Activated naive CD4-positive, alpha-beta T cell treated with anti-CD3 and anti-CD28 coated beads, Interleukin-2, amount 50 U/mL, for 24 hours (primary cell): Measurements from ENCODE around the gene TMEM200B.
"Not testable (repeated sequence)": the region's sequence is repeated elsewhere in the genome, so short reads cannot be mapped to it uniquely, and the experiment has no call there.

ENCODE experiments used
- H3K27ac Mint-ChIP-seq: one replicate; pipeline ENCODE4 v1.8.0; 2021; ENCODE audit warnings: mild to moderate bottlenecking, mixed read lengths
- H3K27me3 Mint-ChIP-seq: one replicate; pipeline ENCODE4 v1.8.0; 2021; ENCODE audit warnings: mixed read lengths
- H3K36me3 Mint-ChIP-seq: one replicate; pipeline ENCODE4 v1.8.0; 2021; ENCODE audit warnings: mixed read lengths
- H3K4me1 Mint-ChIP-seq: one replicate; pipeline ENCODE4 v1.8.0; 2021; ENCODE audit warnings: mixed read lengths
- H3K4me3 Mint-ChIP-seq: one replicate; pipeline ENCODE4 v1.8.0; 2021; ENCODE audit warnings: mild to moderate bottlenecking, mixed read lengths
- H3K9me3 Mint-ChIP-seq: one replicate; pipeline ENCODE4 v1.8.0; 2021; ENCODE audit warnings: mixed read lengths

Gene TMEM200B

DNA sequence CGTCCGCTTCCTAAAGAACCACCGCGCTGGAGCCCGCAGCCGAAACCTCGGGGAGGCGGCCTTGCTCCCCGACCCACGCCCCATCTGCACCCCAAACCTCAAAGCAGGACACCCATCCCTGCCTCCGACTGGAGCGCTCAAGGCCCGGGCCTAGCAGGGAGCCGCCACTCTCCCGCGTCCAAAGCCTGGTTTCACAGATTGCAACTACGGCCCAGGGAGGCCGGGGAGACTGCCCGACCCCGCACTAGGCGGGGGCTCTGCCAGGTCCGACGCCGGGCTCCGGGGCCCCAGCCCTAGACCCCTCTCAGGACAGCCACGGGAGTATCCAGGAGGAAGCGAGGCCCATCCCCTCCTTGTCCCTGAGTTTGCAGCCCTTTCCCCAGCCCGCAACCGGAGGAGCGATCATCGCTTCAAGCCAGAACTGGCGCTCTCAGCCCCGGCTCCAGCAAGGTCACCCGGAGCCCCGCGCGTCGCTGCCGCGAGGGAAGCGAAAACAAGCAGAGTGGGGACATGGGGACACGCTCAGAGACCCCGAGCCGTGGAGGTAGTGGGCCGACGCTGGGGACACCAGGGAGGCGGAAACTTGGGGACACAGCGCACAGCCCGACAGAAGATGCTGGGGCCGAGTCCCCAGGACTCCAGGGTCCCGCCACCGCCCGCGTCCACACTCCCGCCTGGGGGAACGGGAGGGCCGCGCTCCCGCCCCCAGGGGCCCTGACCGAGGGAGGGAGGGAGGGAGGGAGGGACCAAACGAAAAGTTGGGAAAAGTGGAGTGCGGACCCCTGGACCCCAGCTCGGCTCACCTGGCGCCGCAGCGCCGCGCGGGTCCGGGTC lies 433 bp downstream of the TMEM200B start:
- Mint-ChIP-seq H3K9me3 (no peaks in the 10 kb centered on the region), H3K27me3 (peaks cover 10% of the 10 kb centered on the region), H3K36me3 (peaks cover 1% of the 10 kb centered on the region), H3K4me3 (peak overlapping the region; percentile 77), H3K27ac (peak overlapping the region; percentile 12), H3K4me1 (no peaks in the 10 kb centered on the region)

DNA sequence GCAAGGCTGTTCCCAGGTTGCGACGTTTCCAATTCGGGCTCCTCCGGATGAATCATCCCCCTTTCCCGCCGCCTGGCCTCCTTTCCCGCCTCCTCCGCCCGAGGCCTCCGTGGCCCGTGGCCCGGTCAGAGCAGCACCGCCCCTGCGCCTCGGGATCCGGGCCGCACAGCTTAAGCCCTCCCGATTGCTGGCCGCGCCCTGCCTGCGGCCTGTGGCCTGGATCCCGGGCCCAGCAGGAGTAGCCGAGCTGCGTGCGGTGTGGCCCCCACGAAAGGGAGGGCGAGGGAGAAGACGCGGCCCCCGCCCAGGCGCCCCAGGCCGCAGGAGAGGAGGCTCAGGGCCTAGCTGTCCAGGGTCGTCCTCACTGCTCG lies 1.0 kb downstream of the TMEM200B start:
- H3K27ac Mint-ChIP-seq = no peak overlapping the region
- H3K9me3 Mint-ChIP-seq = no peaks in the 10 kb centered on the region
- peak overlapping the region; percentile 77 for H3K4me3 Mint-ChIP-seq
- H3K27me3 Mint-ChIP-seq = peaks cover 10% of the 10 kb centered on the region
- H3K36me3 Mint-ChIP-seq = peaks cover 1% of the 10 kb centered on the region
- H3K4me1 Mint-ChIP-seq = no peaks in the 10 kb centered on the region

DNA sequence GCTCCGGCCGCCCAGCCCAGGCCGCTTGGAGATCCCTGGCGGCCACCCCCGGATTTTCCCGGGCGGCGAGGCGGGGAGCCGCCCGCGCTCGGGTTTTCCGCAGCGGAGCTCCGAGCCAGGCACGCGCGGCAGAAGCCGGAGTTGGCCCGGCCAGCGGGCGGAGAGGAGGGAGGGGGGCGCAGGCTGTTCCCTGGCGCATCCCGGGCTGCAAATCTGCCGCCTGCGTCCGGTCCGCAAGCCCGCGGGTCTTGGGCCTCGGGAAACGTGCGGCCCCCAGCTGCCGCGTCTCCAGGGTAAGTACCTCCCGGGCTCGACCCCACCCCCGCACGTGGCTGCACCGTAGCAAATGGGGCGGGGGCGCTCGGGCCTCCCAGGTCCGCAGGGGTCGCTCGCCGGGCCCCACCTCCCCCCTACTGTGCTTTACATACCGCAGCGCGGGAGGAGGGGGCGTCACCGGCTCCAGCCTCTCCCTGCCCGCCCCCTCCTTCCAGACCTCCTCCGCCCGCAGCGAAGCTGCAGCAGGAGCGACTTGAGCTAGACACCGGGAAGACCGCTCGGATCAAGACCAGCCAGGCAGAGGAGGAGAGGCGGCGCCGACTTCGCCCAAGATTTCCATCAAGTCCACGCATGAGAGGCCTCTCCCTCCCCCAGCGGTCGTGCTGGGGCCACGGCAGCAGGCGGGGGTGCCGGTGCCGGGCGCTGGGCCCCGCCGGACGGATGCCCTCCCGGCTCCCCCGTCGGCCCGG lies 1.6 kb downstream of the TMEM200B start:
- Mint-ChIP-seq H3K4me3 (peak overlapping the region; percentile 55), H3K4me1 (no peaks in the 10 kb centered on the region), H3K27ac (no peak overlapping the region), H3K9me3 (no peaks in the 10 kb centered on the region), H3K36me3 (peaks cover 5% of the 10 kb centered on the region), H3K27me3 (peaks cover 10% of the 10 kb centered on the region)

DNA sequence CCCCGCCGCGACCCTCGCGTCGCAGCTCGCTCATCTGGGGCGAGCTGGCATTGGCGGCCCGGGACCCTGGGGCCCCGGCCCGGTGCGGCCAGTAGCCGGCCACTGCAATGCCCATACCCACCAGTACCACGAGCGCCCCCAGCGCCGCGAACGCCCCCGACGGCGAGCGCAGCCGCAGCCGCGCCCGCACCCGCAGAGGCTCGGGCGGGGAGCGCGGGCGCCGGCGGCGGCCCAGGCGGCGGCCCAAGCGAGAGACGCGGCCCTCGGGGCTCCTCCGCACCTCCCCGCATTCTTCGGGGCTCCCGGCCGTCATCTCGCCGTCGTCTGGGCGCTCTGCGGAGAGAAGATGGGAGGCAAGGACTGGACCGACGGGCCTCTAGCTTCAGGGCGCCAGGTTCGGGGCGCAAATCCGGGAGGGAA lies 2.2 kb downstream of the TMEM200B start:
- no peak overlapping the region for H3K4me3 Mint-ChIP-seq
- peaks cover 7% of the 10 kb centered on the region for H3K36me3 Mint-ChIP-seq
- H3K27ac Mint-ChIP-seq = no peak overlapping the region
- H3K27me3 Mint-ChIP-seq = peaks cover 10% of the 10 kb centered on the region
- H3K4me1 Mint-ChIP-seq = no peaks in the 10 kb centered on the region
- no peaks in the 10 kb centered on the region for H3K9me3 Mint-ChIP-seq

DNA sequence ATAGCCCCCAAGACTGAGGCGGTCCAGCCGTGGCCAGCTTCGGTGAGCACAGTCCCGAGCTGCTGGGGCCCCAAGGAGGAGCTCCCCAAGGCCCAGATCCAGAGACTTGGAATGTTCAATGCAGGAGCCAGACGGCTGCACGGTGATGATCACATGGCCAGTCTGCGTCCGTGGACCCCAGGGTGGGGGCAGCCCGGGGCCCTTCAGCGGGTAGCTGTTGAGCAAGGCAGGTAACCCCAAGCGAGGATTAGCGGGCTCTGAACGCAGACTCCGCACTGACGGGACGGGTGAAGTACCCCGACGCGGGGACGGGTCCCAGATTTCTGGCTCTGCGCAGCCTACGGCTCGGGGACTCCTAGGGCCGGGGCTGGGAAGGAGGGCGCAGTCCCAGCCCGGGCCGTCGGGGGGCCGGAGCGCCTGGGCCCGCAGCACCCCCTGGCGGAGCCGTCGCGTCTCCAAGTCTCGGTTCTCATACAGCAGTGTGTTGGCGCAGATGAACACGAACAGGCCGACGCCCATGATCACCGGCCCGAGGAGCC lies 2.7 kb downstream of the TMEM200B start:
- Mint-ChIP-seq H3K27ac (no peak overlapping the region), H3K27me3 (peaks cover 9% of the 10 kb centered on the region), H3K36me3 (peaks cover 9% of the 10 kb centered on the region), H3K4me3 (no peak overlapping the region), H3K9me3 (no peaks in the 10 kb centered on the region), H3K4me1 (no peaks in the 10 kb centered on the region)

DNA sequence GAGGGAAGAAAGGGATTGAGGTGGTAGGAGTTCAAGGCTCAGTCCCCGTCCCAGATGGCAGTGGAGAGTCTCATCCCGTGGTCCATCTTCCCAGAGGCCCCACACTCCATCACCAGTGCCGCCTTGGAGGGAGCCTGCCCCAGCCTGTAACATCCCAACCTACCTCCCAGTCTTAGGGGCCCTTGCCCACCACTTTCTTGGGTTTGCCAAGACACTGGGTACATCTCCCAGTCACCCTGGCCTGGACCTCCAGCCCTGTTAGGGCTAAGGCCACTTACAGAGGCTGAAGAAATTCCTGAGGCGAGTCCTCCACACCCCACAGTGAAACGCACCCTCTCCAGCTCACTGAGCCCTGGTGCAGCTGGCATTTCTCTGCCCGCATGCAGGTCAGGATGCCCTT lies 3.3 kb downstream of the TMEM200B start:
- H3K9me3 Mint-ChIP-seq = no peaks in the 10 kb centered on the region
- peaks cover 7% of the 10 kb centered on the region for H3K36me3 Mint-ChIP-seq
- H3K27me3 Mint-ChIP-seq = peaks cover 2% of the 10 kb centered on the region
- H3K4me1 Mint-ChIP-seq = no peaks in the 10 kb centered on the region
- peak overlapping the region; percentile 51 for H3K4me3 Mint-ChIP-seq
- H3K27ac Mint-ChIP-seq = no peak overlapping the region

DNA sequence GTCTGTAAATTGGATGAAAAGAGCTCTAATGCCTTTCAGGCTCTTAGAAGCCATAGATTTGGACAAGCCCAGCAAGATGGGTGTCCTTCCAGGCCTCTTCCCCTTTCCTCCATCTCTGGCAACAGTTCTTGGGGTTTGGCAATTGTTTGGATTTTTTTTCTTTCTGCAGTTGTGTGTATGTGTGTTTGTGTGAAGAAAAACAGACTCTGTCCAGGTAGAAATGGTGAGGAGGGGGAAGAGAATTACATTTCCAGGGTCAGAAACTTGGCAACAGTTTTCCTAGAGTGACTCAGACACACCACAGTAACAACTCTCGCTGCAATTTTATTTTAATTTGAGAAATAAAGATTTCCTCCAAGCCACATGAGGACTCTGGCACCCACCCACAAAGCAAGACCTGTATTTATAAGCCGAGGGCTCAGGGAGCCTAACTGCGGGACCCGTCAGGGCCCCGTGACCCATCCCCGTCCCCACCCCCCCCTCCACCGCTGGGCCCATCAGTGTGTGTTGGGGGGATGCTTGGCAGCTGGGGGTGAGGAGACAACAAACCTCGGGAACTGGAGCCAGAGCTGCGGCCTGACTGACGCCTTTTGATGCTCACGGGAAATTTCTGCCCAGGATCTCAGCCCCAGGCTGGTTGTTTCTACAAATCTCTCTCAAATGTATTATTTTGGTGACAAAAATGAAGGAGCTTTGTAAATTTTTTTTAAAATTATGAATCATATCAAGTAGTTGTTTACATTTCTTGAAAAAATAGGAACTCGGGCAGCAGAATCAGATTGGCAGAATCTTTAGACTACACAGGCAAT lies 4.4 kb downstream of the TMEM200B start:
- Mint-ChIP-seq H3K27ac (peak overlapping the region; percentile 19), H3K4me1 (no peaks in the 10 kb centered on the region), H3K36me3 (peaks cover 9% of the 10 kb centered on the region), H3K4me3 (no peak overlapping the region), H3K9me3 (no peaks in the 10 kb centered on the region), H3K27me3 (peaks cover 2% of the 10 kb centered on the region)

DNA sequence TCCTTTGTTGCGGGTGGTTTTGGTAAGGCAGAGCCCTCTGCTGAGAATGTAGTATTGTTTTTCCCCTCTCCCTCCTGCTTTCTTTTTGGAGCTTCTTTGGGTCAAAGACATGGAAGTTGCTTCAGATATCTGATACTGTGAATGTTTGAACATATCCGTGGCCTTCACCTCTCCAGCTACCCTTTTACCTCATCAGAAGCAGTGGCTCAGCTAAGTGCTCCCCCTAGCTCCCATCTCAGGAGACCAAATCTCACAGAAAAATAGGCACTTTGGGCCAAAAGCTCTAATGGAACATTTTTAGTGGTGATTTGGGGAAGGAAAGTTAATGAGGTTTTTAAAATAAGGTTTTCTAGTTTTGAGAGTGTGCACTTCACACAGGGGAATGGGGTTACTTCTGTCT lies 6.3 kb downstream of the TMEM200B start:
- H3K27me3 Mint-ChIP-seq = no peaks in the 10 kb centered on the region
- H3K36me3 Mint-ChIP-seq = peaks cover 12% of the 10 kb centered on the region
- no peaks in the 10 kb centered on the region for H3K9me3 Mint-ChIP-seq
- no peaks in the 10 kb centered on the region for H3K4me1 Mint-ChIP-seq
- no peak overlapping the region for H3K4me3 Mint-ChIP-seq
- peak overlapping the region; percentile 30 for H3K27ac Mint-ChIP-seq

DNA sequence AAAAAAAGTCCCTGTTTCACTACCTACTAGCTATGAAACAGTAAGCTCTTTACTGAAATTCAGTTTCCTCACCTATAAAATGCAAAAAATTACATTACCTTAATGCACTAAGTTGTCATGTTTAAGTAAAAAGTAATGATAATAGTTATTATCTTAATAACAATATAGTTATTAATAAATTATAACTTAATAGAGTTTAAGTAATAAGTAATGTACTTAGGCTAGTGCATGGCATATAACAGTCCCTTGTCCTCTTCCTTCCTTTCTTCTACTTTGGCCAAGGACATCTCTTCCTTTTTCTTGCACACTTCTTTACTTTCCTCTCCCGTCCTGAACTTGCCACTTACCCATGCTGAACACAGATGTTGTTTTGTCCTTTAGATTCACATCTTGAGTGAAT lies 9.0 kb downstream of the TMEM200B start:
- peaks cover 15% of the 10 kb centered on the region for H3K36me3 Mint-ChIP-seq
- no peaks in the 10 kb centered on the region for H3K4me1 Mint-ChIP-seq
- no peak overlapping the region for H3K4me3 Mint-ChIP-seq
- H3K9me3 Mint-ChIP-seq = no peaks in the 10 kb centered on the region
- H3K27ac Mint-ChIP-seq = no peak overlapping the region
- H3K27me3 Mint-ChIP-seq = no peaks in the 10 kb centered on the region

DNA sequence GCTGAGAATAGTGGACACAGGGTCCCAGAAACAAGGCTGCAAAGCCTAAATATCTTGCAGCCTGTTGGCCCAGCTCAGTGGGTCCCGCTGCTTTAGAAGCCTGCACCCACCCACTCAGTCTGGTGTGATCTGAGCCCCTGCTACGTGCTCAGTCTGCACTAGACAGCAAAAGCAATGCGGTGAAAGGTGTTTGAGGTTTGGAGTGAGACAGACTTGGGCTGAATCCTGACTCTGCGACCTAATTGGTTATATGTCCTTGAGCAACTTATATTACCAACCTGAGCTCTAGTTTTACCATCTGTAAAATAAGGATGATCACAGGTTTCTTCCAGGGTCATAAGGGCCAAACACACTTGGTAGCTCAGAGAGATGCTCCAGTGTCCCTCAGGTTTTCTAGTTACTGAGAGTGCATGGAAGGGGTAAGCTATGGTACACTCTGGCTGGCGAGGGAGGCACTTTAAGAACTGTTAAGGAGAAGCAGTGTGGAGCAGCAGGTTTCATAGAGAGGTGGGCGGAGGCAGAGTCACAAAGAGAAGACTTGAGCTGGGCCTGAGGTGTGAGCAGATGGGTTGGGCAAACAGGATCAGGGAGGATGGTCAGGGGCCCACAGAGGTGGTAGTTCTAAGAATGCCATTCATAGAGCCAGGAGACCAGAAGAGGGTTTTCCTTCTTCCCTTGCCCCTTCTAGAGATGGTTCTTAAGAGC lies 10.1 kb downstream of the TMEM200B start:
- peaks cover 15% of the 10 kb centered on the region for H3K36me3 Mint-ChIP-seq
- no peaks in the 10 kb centered on the region for H3K27me3 Mint-ChIP-seq
- no peaks in the 10 kb centered on the region for H3K4me1 Mint-ChIP-seq
- H3K9me3 Mint-ChIP-seq = no peaks in the 10 kb centered on the region
- H3K4me3 Mint-ChIP-seq = no peak overlapping the region
- H3K27ac Mint-ChIP-seq = peak overlapping the region; percentile 85

DNA sequence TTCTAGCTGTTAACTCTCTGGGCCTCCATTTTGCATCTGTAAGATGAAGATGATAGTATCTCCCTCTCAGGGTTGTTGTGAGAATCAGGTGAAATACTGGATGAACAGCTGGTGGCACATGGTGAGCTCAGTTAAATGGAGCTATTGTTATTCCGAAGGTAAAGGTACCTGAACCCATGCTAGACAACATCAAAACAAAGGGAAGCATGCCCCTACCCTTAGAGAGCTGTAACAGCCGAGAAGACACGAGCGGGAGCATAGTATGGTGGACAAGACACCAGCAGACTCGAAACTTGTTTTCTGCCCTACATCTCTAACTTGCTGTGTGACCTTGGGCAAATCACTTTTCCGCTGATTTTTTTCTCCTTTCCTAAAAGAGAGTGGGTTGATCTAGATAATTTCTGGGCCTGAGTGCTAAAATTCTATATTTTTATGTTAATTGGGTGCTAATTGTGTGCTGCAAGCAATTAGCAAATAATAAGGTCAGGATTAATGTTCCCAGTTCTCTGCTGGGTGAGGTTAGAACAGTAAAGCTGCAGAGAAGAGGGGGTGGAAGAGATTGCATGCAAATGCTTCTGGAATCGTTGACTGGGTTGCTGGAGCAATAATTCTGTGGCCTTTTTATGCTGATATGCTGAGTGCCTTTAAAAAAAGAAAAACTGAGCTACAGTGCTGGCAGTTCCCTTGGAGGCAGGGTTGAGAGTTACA lies 10.8 kb downstream of the TMEM200B start:
- no peak overlapping the region for H3K27ac Mint-ChIP-seq
- no peaks in the 10 kb centered on the region for H3K4me1 Mint-ChIP-seq
- peaks cover 15% of the 10 kb centered on the region for H3K36me3 Mint-ChIP-seq
- no peaks in the 10 kb centered on the region for H3K27me3 Mint-ChIP-seq
- no peak overlapping the region for H3K4me3 Mint-ChIP-seq
- H3K9me3 Mint-ChIP-seq = no peaks in the 10 kb centered on the region

DNA sequence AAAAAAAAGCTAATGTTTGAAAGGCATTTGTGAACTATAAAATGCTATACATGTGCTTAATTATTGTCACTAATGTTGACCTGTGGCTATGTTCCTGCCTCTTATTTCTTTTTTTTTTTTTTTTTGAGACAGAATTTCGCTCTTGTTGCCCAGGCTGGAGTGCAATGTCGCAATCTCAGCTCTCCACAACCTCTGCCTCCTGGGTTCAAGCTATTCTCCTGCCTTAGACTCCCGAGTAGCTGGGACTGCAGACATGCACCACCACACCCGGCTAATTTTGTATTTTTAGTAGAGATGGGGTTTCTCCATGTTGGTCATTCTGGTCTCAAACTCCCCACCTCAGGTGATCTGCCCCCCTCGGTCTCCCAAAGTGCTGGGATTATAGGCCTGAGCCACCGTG lies 15.7 kb downstream of the TMEM200B start:
- H3K27me3 Mint-ChIP-seq, H3K4me1 Mint-ChIP-seq, H3K9me3 Mint-ChIP-seq, H3K4me3 Mint-ChIP-seq, H3K27ac Mint-ChIP-seq, H3K36me3 Mint-ChIP-seq: not testable (repeated sequence)

DNA sequence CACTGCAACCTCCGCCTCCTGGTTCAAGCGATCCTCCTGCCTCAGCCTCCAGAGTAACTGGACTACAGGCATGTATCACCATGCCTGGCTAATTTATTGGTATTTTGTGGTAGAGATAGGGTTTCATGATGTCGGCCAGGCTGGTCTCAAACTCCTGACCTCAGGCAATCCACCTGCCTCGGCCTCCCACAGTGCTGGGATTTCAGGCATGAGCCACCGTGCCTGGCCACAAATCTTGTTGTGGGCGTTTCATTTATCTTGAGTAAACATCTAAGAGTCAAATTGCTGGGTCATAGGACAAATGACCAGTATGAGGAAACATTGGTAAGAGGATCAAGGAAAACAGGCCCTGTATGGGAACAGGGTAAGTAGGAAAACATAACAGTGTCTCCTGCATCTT lies 17.9 kb downstream of the TMEM200B start:
- H3K27ac Mint-ChIP-seq = no peak overlapping the region
- no peaks in the 10 kb centered on the region for H3K9me3 Mint-ChIP-seq
- peaks cover 3% of the 10 kb centered on the region for H3K36me3 Mint-ChIP-seq
- no peaks in the 10 kb centered on the region for H3K4me1 Mint-ChIP-seq
- H3K4me3 Mint-ChIP-seq = no peak overlapping the region
- no peaks in the 10 kb centered on the region for H3K27me3 Mint-ChIP-seq

DNA sequence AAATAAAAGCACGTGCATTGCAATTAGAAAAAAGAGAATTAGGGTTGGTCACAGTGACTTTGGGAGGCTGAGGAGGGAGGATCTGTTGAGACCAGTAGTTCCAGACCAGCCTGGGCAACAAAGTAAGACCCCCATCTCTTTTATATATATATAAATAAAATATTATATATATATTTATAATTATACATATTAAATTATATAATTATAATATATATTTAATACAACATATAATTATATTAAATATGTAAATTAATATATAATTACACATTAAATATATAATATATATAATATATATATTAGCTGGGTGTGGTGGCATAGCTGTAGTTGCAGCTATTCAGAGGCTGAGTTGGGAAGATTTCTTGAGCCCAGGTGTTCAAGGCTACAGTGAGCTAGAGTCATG lies 23.2 kb downstream of the TMEM200B start:
- no peak overlapping the region for H3K4me3 Mint-ChIP-seq
- H3K36me3 Mint-ChIP-seq = peaks cover 14% of the 10 kb centered on the region
- peaks cover 4% of the 10 kb centered on the region for H3K4me1 Mint-ChIP-seq
- no peaks in the 10 kb centered on the region for H3K9me3 Mint-ChIP-seq
- no peak overlapping the region for H3K27ac Mint-ChIP-seq
- no peaks in the 10 kb centered on the region for H3K27me3 Mint-ChIP-seq
